Measurements from ENCODE around the gene EPG5. TPM values are rescaled to one million over a fixed set of nuclear protein-coding genes. Genes with fewer than 3 reads are reported as not detected.

The EPG5 gene
- total and polyA plus RNA-seq, 10 donors, result 4.6 to 67.9 (median 48.5) TPM

- H3K9me3 ChIP-seq, result no peaks in the 10 kb centered on the region
- H3K27ac ChIP-seq, result no peak overlapping the region
- peaks cover 0 to 61% (median 22%) of the 10 kb centered on the region in 6 donors for H3K4me1 ChIP-seq
- H3K36me3 ChIP-seq, result peaks cover 0 to 64% (median 33%) of the 10 kb centered on the region in 6 donors
- no peak for DNase-seq
- TF ChIP-seq POLR2AphosphoS5 (IDR thresholded peaks at IDR 0.05) (no peak), POLR2A (IDR thresholded peaks at IDR 0.05) (no peak), CTCF (IDR thresholded peaks at IDR 0.05 in 8 of 11, conservative IDR thresholded peaks at IDR 0.05 in 3 of 11) (no peak)
- H3K27me3 ChIP-seq (replicated peaks in 1 of 7), result no peaks in the 10 kb centered on the region
- H3K4me3 ChIP-seq, result no peak overlapping the region
- intact Hi-C loops (cut with DNase I; ENCODE audit: low total_unique reads), result no loop called here
Measured at GRCh38 chr18:45957100-45957499, 10.0 kb downstream of the EPG5 start.

- Histone ChIP-seq H3K4me1 (peaks cover 0 to 42% (median 9%) of the 10 kb centered on the region in 6 donors), H3K36me3 (peaks cover 0 to 78% (median 52%) of the 10 kb centered on the region in 6 donors), H3K27me3 (replicated peaks in 1 of 7) (no peaks in the 10 kb centered on the region), H3K4me3 (no peak overlapping the region), H3K9me3 (no peaks in the 10 kb centered on the region), H3K27ac (no peak overlapping the region)
- intact Hi-C loops (cut with DNase I; ENCODE audit: low total_unique reads), result no loop called here
- WGBS, 5 donors, result 94 to 98% (median 95%) methylated on average over 7 of the region's 7 CpGs
- TF ChIP-seq CTCF (IDR thresholded peaks at IDR 0.05 in 8 of 11, conservative IDR thresholded peaks at IDR 0.05 in 3 of 11) (no peak), POLR2AphosphoS5 (IDR thresholded peaks at IDR 0.05) (no peak), POLR2A (IDR thresholded peaks at IDR 0.05) (no peak)
- DNase-seq, result no peak
Measured at GRCh38 chr18:45954070-45954934, 12.8 kb downstream of the EPG5 start.

GRCh38 chr18:45951016-45951714, 16.0 kb downstream of the EPG5 start:
- 55 to 83% (median 73%) methylated on average over 4 of the region's 4 CpGs for WGBS, 5 donors
- Histone ChIP-seq H3K4me1 (peaks cover 0 to 13% (median 0%) of the 10 kb centered on the region in 6 donors), H3K9me3 (no peaks in the 10 kb centered on the region), H3K27ac (peak overlapping the region in 1 of 8 donors; percentile 35), H3K4me3 (no peak overlapping the region), H3K36me3 (peaks cover 3 to 100% (median 84%) of the 10 kb centered on the region in 6 donors), H3K27me3 (replicated peaks in 1 of 7) (no peaks in the 10 kb centered on the region)
- intact Hi-C loops (cut with DNase I; ENCODE audit: low total_unique reads), result no loop called here
- TF ChIP-seq POLR2A (IDR thresholded peaks at IDR 0.05), result no peak
- TF ChIP-seq CTCF (IDR thresholded peaks at IDR 0.05 in 8 of 11, conservative IDR thresholded peaks at IDR 0.05 in 3 of 11), result no peak
- TF ChIP-seq POLR2AphosphoS5 (IDR thresholded peaks at IDR 0.05), result no peak
- DNase-seq, result no peak

- no peaks in the 10 kb centered on the region for H3K27me3 ChIP-seq (replicated peaks in 1 of 7)
- no peak overlapping the region for H3K4me3 ChIP-seq
- intact Hi-C loops (cut with DNase I; ENCODE audit: low total_unique reads), result no loop called here
- WGBS, 5 donors, result 80 to 94% (median 89%) methylated on average over 5 of the region's 5 CpGs
- H3K27ac ChIP-seq, result no peak overlapping the region
- H3K9me3 ChIP-seq, result no peaks in the 10 kb centered on the region
- peaks cover 7 to 100% (median 94%) of the 10 kb centered on the region in 6 donors for H3K36me3 ChIP-seq
- TF ChIP-seq POLR2A (IDR thresholded peaks at IDR 0.05), result no peak
- DNase-seq, result no peak
- H3K4me1 ChIP-seq, result no peaks in the 10 kb centered on the region
Measured at GRCh38 chr18:45945669-45946068, 21.5 kb downstream of the EPG5 start.

Data from spleen (tissue), 11 donors.